SU-DHL-6 (cell line): ENCODE data around the gene NPW.
"Not testable (repeated sequence)": the region's sequence is repeated elsewhere in the genome, so short reads cannot be mapped to it uniquely, and the experiment has no call there.

Experiments
- H2AFZ ChIP-seq: fragments of 200-600 bp; sonication (generic); 2 replicates; pipeline ENCODE4 v1.6.1; 2014; ENCODE audit warnings: low read depth, mild to moderate bottlenecking, moderate library complexity, mixed read lengths, antibody characterized with exemption, low read length; ENCODE audit not compliant: severe bottlenecking
- H3F3A ChIP-seq: fragments of 200-600 bp; shearing (Covaris generic); 2 replicates; pipeline ENCODE4 v1.6.0; 2016; ENCODE audit warnings: antibody characterized with exemption, mild to moderate bottlenecking; ENCODE audit not compliant: insufficient read depth
- H3K27ac ChIP-seq: fragments of 200-600 bp; sonication (generic); 2 replicates; pipeline ENCODE4 v1.5.1; 2016; ENCODE audit warnings: low read depth, mild to moderate bottlenecking, low read length, moderate library complexity, mixed read lengths
- H3K27me3 ChIP-seq: fragments of 200-600 bp; sonication (generic), shearing (Covaris generic); 2 replicates; pipeline ENCODE4 v1.6.0; 2014; ENCODE audit warnings: mild to moderate bottlenecking, low read length
- H3K36me3 ChIP-seq: fragments of 200-600 bp; sonication (generic); 2 replicates; pipeline ENCODE4 v1.6.1; 2014; ENCODE audit warnings: mild to moderate bottlenecking, low read length, mixed read lengths
- H3K4me2 ChIP-seq: fragments of 300-600, 200-600 bp; shearing (Covaris generic), sonication (generic); 2 replicates; pipeline ENCODE4 v1.6.0; 2014; ENCODE audit warnings: low read length, low read depth, mild to moderate bottlenecking; ENCODE audit not compliant: poor library complexity, severe bottlenecking
- H3K4me3 ChIP-seq: fragments of 200-600 bp; sonication (generic); 2 replicates; pipeline ENCODE4 v1.5.1; 2014; ENCODE audit warnings: antibody characterized with exemption, low read length, mild to moderate bottlenecking, mixed read lengths; ENCODE audit not compliant: insufficient read depth, poor library complexity, severe bottlenecking
- H3K79me2 ChIP-seq: fragments of 200-600 bp; sonication (generic); 2 replicates; pipeline ENCODE4 v1.6.1; 2014; ENCODE audit warnings: mild to moderate bottlenecking, low read length, moderate library complexity; ENCODE audit not compliant: insufficient read depth
- H3K9ac ChIP-seq: fragments of 200-600 bp; sonication (generic); 2 replicates; pipeline ENCODE4 v1.7.0; 2014; ENCODE audit warnings: mild to moderate bottlenecking, low read length
- H3K9me2 ChIP-seq: fragments of 200-600 bp; sonication (generic); replicated peaks from 2 replicates; pipeline ENCODE4 v1.6.1; 2014; ENCODE audit warnings: low read length; ENCODE audit not compliant: insufficient read depth
- H3K9me3 ChIP-seq: fragments of 200-600 bp; sonication (generic); 2 replicates; pipeline ENCODE4 v1.6.1; 2014; ENCODE audit warnings: low read length, mixed read lengths; ENCODE audit not compliant: insufficient read depth
- H4K20me1 ChIP-seq: fragments of 200-600 bp; sonication (generic); 2 replicates; pipeline ENCODE4 v1.6.1; 2014; ENCODE audit warnings: low read depth, mild to moderate bottlenecking, antibody characterized with exemption, low read length, moderate library complexity, mixed read lengths
- EZH2phosphoT487 ChIP-seq: fragments of 200-600 bp; sonication (generic), shearing (Covaris generic); conservative IDR thresholded peaks from 2 replicates; pipeline ENCODE4 v1.6.1; 2018; ENCODE audit warnings: mild to moderate bottlenecking, antibody characterized with exemption, low read length, moderate library complexity, mixed read lengths
- TF ChIP-seq, protein P1 (sequence below): fragments of 200-600 bp; sonication (generic); IDR thresholded peaks from one replicate; pipeline ENCODE4 v1.5.1; 2017; ENCODE audit warnings: antibody characterized with exemption, mild to moderate bottlenecking, low read length, moderate library complexity; ENCODE audit not compliant: insufficient read depth, poor library complexity, severe bottlenecking

NPW gene

DNA sequence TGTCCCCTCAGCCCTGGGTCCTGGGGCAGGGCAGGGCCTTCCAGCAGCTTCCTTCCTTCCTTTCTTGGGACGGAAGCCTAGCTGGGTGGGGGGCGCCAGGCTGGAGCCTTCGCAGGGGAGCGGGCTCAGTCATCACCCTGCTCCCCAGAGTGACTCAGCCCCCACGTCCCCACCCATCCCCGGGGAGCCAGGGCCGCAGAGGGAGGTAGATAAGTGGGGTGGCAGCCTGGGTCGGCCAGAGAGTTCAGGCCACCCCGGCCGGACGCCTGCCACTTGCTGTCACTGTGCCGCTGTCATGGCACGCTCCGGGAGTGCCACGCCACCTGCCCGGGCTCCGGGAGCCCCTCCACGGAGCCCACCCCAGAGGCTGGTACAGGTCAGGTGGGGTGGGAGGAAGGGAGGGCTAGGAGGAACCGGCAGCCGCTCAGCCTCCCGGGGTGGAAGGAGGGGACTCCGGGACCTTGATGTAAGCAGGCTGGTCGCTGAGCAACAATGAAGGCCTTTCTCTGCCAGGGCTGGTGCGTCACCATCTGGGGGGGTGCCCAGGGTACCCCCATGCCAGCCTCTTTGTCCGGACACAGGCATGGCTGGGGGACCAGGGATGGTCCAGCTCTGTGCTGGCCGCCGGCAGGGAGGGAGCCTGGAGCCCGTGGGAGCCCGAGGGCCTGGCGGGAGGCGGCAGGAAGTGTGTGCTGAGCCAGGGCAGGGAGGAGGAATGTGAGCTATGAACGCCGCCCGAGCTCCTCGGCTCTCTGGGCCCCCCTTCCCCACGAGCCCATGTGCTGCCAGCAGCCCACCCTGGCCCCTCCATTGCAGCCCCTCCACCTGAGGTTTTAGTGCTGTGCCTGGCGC lies 13.7 kb downstream of the NPW start:
- H3K4me2 ChIP-seq: no peak overlapping the region

DNA sequence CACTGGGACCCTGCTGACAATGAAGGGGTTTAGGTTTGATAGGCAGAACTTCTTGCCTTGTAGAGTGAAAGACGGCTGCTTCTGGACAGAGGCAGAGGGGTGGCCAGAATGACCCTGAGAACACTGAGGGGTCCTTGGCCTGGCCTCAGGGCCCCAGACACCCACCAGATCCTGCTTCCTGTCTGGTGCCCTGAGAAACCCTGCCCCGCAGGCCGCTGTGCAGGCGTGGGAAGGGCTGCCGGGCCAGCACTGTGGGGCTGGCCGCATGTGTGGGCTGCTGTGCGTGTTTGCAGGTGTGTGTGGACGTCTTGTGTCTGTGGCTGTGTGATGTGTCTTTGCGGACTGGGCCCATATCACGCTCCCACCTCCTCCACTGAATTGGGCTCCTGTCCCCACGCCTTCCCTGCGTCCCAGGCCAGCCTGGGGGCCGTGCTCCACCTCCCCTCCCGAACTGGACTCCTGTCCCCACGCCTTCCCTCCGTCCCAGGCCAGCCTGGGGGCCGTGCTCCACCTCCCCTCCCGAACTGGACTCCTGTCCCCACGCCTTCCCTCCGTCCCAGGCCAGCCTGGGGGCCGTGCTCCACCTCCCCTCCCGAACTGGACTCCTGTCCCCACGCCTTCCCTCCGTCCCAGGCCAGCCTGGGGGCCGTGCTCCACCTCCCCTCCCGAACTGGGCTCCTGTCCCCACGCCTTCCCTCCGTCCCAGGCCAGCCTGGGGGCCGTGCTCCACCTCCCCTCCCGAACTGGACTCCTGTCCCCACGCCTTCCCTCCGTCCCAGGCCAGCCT lies 14.5 kb downstream of the NPW start:
- H3K9me2 ChIP-seq, H3K36me3 ChIP-seq, H3K9me3 ChIP-seq, H3F3A ChIP-seq, H3K4me3 ChIP-seq, H3K4me2 ChIP-seq, H3K79me2 ChIP-seq, H2AFZ ChIP-seq, H3K9ac ChIP-seq, H3K27me3 ChIP-seq, H4K20me1 ChIP-seq, H3K27ac ChIP-seq: not testable (repeated sequence)

More for the DNA sequence above, 13.7 kb downstream of the NPW start:
- Histone ChIP-seq H3F3A (no peaks in the 10 kb centered on the region), H3K27ac (no peak overlapping the region), H3K9me2 (no peaks in the 10 kb centered on the region), H4K20me1 (no peaks in the 10 kb centered on the region), H3K36me3 (no peaks in the 10 kb centered on the region), H3K27me3 (no peaks in the 10 kb centered on the region), H3K9ac (no peak overlapping the region), H3K79me2 (no peaks in the 10 kb centered on the region), H2AFZ (no peak overlapping the region), H3K9me3 (no peaks in the 10 kb centered on the region), H3K4me3 (no peak overlapping the region)
- TF ChIP-seq, protein P1, sequence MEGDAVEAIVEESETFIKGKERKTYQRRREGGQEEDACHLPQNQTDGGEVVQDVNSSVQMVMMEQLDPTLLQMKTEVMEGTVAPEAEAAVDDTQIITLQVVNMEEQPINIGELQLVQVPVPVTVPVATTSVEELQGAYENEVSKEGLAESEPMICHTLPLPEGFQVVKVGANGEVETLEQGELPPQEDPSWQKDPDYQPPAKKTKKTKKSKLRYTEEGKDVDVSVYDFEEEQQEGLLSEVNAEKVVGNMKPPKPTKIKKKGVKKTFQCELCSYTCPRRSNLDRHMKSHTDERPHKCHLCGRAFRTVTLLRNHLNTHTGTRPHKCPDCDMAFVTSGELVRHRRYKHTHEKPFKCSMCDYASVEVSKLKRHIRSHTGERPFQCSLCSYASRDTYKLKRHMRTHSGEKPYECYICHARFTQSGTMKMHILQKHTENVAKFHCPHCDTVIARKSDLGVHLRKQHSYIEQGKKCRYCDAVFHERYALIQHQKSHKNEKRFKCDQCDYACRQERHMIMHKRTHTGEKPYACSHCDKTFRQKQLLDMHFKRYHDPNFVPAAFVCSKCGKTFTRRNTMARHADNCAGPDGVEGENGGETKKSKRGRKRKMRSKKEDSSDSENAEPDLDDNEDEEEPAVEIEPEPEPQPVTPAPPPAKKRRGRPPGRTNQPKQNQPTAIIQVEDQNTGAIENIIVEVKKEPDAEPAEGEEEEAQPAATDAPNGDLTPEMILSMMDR: no peak
- TF ChIP-seq EZH2phosphoT487: no peak

DNA sequence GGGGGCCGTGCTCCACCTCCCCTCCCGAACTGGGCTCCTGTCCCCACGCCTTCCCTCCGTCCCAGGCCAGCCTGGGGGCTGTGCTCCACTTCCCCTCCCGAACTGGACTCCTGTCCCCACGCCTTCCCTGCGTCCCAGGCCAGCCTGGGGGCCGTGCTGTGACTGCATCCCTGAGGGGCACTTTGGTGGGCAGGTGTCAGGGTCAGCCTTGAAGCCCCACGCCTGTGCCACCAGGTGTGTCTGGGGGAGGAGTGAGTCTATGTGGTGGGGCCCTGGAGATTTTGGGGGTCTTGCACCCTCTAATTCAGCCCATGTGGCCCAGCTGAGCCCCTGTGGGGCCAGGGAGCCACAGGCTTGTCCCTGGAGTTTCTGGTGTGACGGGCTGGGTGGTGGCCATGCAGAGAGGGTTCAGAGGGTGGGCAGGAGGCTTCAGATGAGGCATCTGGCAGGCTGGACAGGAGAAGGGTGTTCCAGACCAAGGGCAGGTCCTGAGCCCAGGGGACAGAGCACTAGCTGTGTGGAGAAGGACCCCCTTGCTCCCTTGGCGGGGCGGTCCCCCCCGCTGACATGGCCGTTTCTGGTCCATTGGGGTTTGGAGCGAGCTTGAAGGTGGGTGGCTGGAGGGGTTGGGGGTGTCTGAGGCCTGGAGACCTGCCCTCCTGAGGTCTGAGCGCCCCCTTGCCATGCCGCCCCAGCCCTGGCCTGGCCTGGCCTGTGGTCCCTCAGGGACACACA lies 15.3 kb downstream of the NPW start:
- Histone ChIP-seq H3K9me2 (no peaks in the 10 kb centered on the region), H3K4me3 (no peak overlapping the region), H2AFZ (no peak overlapping the region), H3K9ac (no peak overlapping the region), H3K9me3 (no peaks in the 10 kb centered on the region), H3F3A (no peaks in the 10 kb centered on the region), H3K79me2 (no peaks in the 10 kb centered on the region), H3K27me3 (no peaks in the 10 kb centered on the region), H3K4me2 (no peak overlapping the region), H3K36me3 (no peaks in the 10 kb centered on the region), H4K20me1 (no peaks in the 10 kb centered on the region), H3K27ac (no peak overlapping the region)
- TF ChIP-seq EZH2phosphoT487: no peak
- TF ChIP-seq, protein P1: no peak
